ENCODE measurements around the gene CLDN14. TPM values are rescaled to one million over a fixed set of nuclear protein-coding genes. Genes with fewer than 3 reads are reported as not detected.
"Not testable (repeated sequence)": the region's sequence is repeated elsewhere in the genome, so short reads cannot be mapped to it uniquely, and the experiment has no call there.

CLDN14 gene
- total RNA-seq, 1 donor = 0.27 TPM

GRCh38 chr21:36482181-36482580 is 2.3 kb upstream of the CLDN14 start:
- no peak for TF ChIP-seq CTCF (IDR thresholded peaks at IDR 0.05; ENCODE audit: insufficient read depth, low read length)
- no peak for DNase-seq (ENCODE audit: low read depth)
- H3K4me3 ChIP-seq (ENCODE audit: low read depth, low read length) = no peak overlapping the region

- no peak for DNase-seq (ENCODE audit: low read depth)
- H3K4me3 ChIP-seq (ENCODE audit: low read depth, low read length) = no peak overlapping the region
- TF ChIP-seq CTCF (IDR thresholded peaks at IDR 0.05; ENCODE audit: insufficient read depth, low read length) = no peak
Observed at GRCh38 chr21:36481639-36482038, 1.7 kb upstream of the CLDN14 start.

GRCh38 chr21:36480618-36481017 is 696 bp upstream of the CLDN14 start:
- DNase-seq (ENCODE audit: low read depth) = no peak
- H3K4me3 ChIP-seq (ENCODE audit: low read depth, low read length) = no peak overlapping the region
- no peak for TF ChIP-seq CTCF (IDR thresholded peaks at IDR 0.05; ENCODE audit: insufficient read depth, low read length)

GRCh38 chr21:36478941-36479340 is 981 bp downstream of the CLDN14 start:
- peak; percentile 49 for TF ChIP-seq CTCF (IDR thresholded peaks at IDR 0.05; ENCODE audit: insufficient read depth, low read length)
- no peak overlapping the region for H3K4me3 ChIP-seq (ENCODE audit: low read depth, low read length)
- DNase-seq (ENCODE audit: low read depth) = no peak

GRCh38 chr21:36478207-36478701 is 1.7 kb downstream of the CLDN14 start:
- TF ChIP-seq CTCF (IDR thresholded peaks at IDR 0.05; ENCODE audit: insufficient read depth, low read length) = no peak
- peak; percentile 93 for DNase-seq (ENCODE audit: low read depth)
- H3K4me3 ChIP-seq (ENCODE audit: low read depth, low read length) = no peak overlapping the region

- H3K4me3 ChIP-seq (ENCODE audit: low read depth, low read length) = no peak overlapping the region
- DNase-seq (ENCODE audit: low read depth) = no peak
- TF ChIP-seq CTCF (IDR thresholded peaks at IDR 0.05; ENCODE audit: insufficient read depth, low read length) = no peak
Observed at GRCh38 chr21:36477559-36477958, 2.4 kb downstream of the CLDN14 start.

GRCh38 chr21:36477001-36477400 is 2.9 kb downstream of the CLDN14 start:
- TF ChIP-seq CTCF (IDR thresholded peaks at IDR 0.05; ENCODE audit: insufficient read depth, low read length) = no peak
- DNase-seq (ENCODE audit: low read depth) = no peak
- no peak overlapping the region for H3K4me3 ChIP-seq (ENCODE audit: low read depth, low read length)

GRCh38 chr21:36476541-36476940 is 3.4 kb downstream of the CLDN14 start:
- not testable (repeated sequence) for H3K4me3 ChIP-seq (ENCODE audit: low read depth, low read length); DNase-seq (ENCODE audit: low read depth)

Measured in fibroblast of the aortic adventitia (primary cell).